HG02571 (cell line): Measurements from ENCODE around the gene ANK3.

ENCODE experiments used
- ATAC-seq: cut with Tn5 transposase; IDR thresholded peaks from one replicate; pipeline ENCODE4 v1.9.1; 2021; ENCODE audit warnings: mild to moderate bottlenecking, moderate library complexity; ENCODE audit not compliant: unreplicated experiment

ANK3 gene

GRCh38 chr10:60414111-60414510, 24.4 kb upstream of the ANK3 start:
- ATAC-seq = no peak

- no peak for ATAC-seq
These were observed 23.8 kb upstream of the ANK3 start for GRCh38 chr10:60413306-60414012.

- no peak for ATAC-seq
These were observed 21.3 kb upstream of the ANK3 start for GRCh38 chr10:60410970-60411369.

GRCh38 chr10:60409202-60409601, 19.5 kb upstream of the ANK3 start:
- no peak for ATAC-seq

- no peak for ATAC-seq
These were observed 16.5 kb upstream of the ANK3 start for GRCh38 chr10:60406182-60406581.

- ATAC-seq = no peak
These were observed 15.5 kb upstream of the ANK3 start for GRCh38 chr10:60405172-60405571.

- ATAC-seq = no peak
These were observed 13.6 kb upstream of the ANK3 start for GRCh38 chr10:60403168-60403873.

- no peak for ATAC-seq
These were observed 10.7 kb upstream of the ANK3 start for GRCh38 chr10:60400366-60400765.

GRCh38 chr10:60399328-60399727, 9.7 kb upstream of the ANK3 start:
- no peak for ATAC-seq

- ATAC-seq = no peak
These were observed 8.1 kb upstream of the ANK3 start for GRCh38 chr10:60397792-60398191.

- ATAC-seq = no peak
These were observed 7.1 kb upstream of the ANK3 start for GRCh38 chr10:60396766-60397165.

GRCh38 chr10:60395711-60396110, 6.0 kb upstream of the ANK3 start:
- no peak for ATAC-seq

- no peak for ATAC-seq
These were observed 4.8 kb upstream of the ANK3 start for GRCh38 chr10:60394446-60394845.

GRCh38 chr10:60390224-60390626, 550 bp upstream of the ANK3 start:
- ATAC-seq = no peak

- no peak for ATAC-seq
These were observed 870 bp downstream of the ANK3 start for GRCh38 chr10:60388709-60389301.

GRCh38 chr10:60388116-60388625, 1.5 kb downstream of the ANK3 start:
- no peak for ATAC-seq

GRCh38 chr10:60387531-60387930, 2.1 kb downstream of the ANK3 start:
- no peak for ATAC-seq

- ATAC-seq = no peak
These were observed 4.3 kb downstream of the ANK3 start for GRCh38 chr10:60385399-60385738.

- no peak for ATAC-seq
These were observed 4.8 kb downstream of the ANK3 start for GRCh38 chr10:60384708-60385398.

GRCh38 chr10:60384011-60384410, 5.7 kb downstream of the ANK3 start:
- no peak for ATAC-seq

- no peak for ATAC-seq
These were observed 6.6 kb downstream of the ANK3 start for GRCh38 chr10:60382946-60383681.
